B cell (primary cell): ENCODE results near the gene LRRC40.

Source experiments
- CTCF ChIP-seq: fragments of 200-600 bp; IDR thresholded peaks from one replicate; pipeline ENCODE4 v1.8.0; 2022; ENCODE audit warnings: antibody characterized with exemption, mild to moderate bottlenecking
- EZH2 ChIP-seq: IDR thresholded peaks from 2 replicates; pipeline ENCODE4 v1.6.1; 2012; ENCODE audit warnings: borderline replicate concordance, low read depth, mild to moderate bottlenecking, moderate library complexity, low read length; ENCODE audit not compliant: insufficient read depth, poor library complexity, severe bottlenecking

- no peak for TF ChIP-seq CTCF
- TF ChIP-seq EZH2: no peak
Observed at GRCh38 chr1:70101774-70102173, 103.6 kb downstream of the LRRC40 start.
